GM21447 (cell line): ENCODE data around the gene FRMD6.
A peak's percentile ranks its signal among the peaks of the same experiment; 100 is the strongest.
"Not testable (repeated sequence)": the region's sequence is repeated elsewhere in the genome, so short reads cannot be mapped to it uniquely, and the experiment has no call there.

Experiments used
- ATAC-seq: cut with Tn5 transposase; IDR thresholded peaks from one replicate; pipeline ENCODE4 v1.9.1; 2021; ENCODE audit not compliant: unreplicated experiment

Gene FRMD6

GRCh38 chr14:51717766-51718165 is 66.1 kb downstream of the FRMD6 start:
- no peak for ATAC-seq

- ATAC-seq = no peak
Measured at GRCh38 chr14:51719955-51720354, 68.2 kb downstream of the FRMD6 start.

GRCh38 chr14:51723990-51724389 is 72.3 kb downstream of the FRMD6 start:
- no peak for ATAC-seq

- ATAC-seq = no peak
Measured at GRCh38 chr14:51724650-51725049, 72.9 kb downstream of the FRMD6 start.

GRCh38 chr14:51725061-51725460 is 73.4 kb downstream of the FRMD6 start:
- no peak for ATAC-seq

GRCh38 chr14:51726166-51726899 is 74.6 kb downstream of the FRMD6 start:
- no peak for ATAC-seq

- no peak for ATAC-seq
Measured at GRCh38 chr14:51727526-51727925, 75.8 kb downstream of the FRMD6 start.

- no peak for ATAC-seq
Measured at GRCh38 chr14:51730098-51730497, 78.4 kb downstream of the FRMD6 start.

- no peak for ATAC-seq
Measured at GRCh38 chr14:51730684-51731083, 79.0 kb downstream of the FRMD6 start.

- ATAC-seq = no peak
Measured at GRCh38 chr14:51732494-51733112, 80.9 kb downstream of the FRMD6 start.

GRCh38 chr14:51733147-51733546 is 81.4 kb downstream of the FRMD6 start:
- no peak for ATAC-seq

GRCh38 chr14:51735851-51736250 is 84.1 kb downstream of the FRMD6 start:
- no peak for ATAC-seq

- peak; percentile 79 for ATAC-seq
Measured at GRCh38 chr14:51738754-51739153, 87.0 kb downstream of the FRMD6 start.

GRCh38 chr14:51743588-51744000 is 91.9 kb downstream of the FRMD6 start:
- ATAC-seq = no peak

- ATAC-seq = no peak
Measured at GRCh38 chr14:51744372-51745130, 92.8 kb downstream of the FRMD6 start.

- not testable (repeated sequence) for ATAC-seq
Measured at GRCh38 chr14:51746823-51747222, 95.1 kb downstream of the FRMD6 start.

GRCh38 chr14:51750542-51750941 is 98.8 kb downstream of the FRMD6 start:
- no peak for ATAC-seq

GRCh38 chr14:51751611-51752345 is 100.1 kb downstream of the FRMD6 start:
- not testable (repeated sequence) for ATAC-seq

GRCh38 chr14:51757756-51758155 is 106.0 kb downstream of the FRMD6 start:
- not testable (repeated sequence) for ATAC-seq

GRCh38 chr14:51759950-51760349 is 108.2 kb downstream of the FRMD6 start:
- ATAC-seq = no peak

GRCh38 chr14:51765726-51766125 is 114.0 kb downstream of the FRMD6 start:
- ATAC-seq = not testable (repeated sequence)
